WTC11 (cell line): ENCODE measurements around the gene TAF6.

Experiments
- MAX ChIP-seq: sonication (generic); formaldehyde crosslinking; IDR thresholded peaks from 2 replicates; pipeline ENCODE4 v1.8.0; 2022; ENCODE audit warnings: mild to moderate bottlenecking, missing genetic modification reagents
- NR3C1 ChIP-seq: sonication (generic); formaldehyde crosslinking; conservative IDR thresholded peaks from 2 replicates; pipeline ENCODE4 v1.8.1; 2023; ENCODE audit warnings: low read depth, mild to moderate bottlenecking, missing genetic modification reagents
- PREB ChIP-seq: sonication (generic); formaldehyde crosslinking; IDR thresholded peaks from 2 replicates; pipeline ENCODE4 v1.8.1; 2022; ENCODE audit warnings: mild to moderate bottlenecking, missing genetic modification reagents, moderate library complexity, borderline replicate concordance
- RELA ChIP-seq: sonication (generic); formaldehyde crosslinking; IDR thresholded peaks from 2 replicates; pipeline ENCODE4 v1.8.1; 2022; ENCODE audit warnings: missing genetic modification reagents, mild to moderate bottlenecking, borderline replicate concordance
- TEAD4 ChIP-seq: sonication (generic); formaldehyde crosslinking; IDR thresholded peaks from 2 replicates; pipeline ENCODE4 v1.8.0; 2022; ENCODE audit warnings: mild to moderate bottlenecking, missing genetic modification reagents
- USF2 ChIP-seq: sonication (generic); formaldehyde crosslinking; IDR thresholded peaks from 2 replicates; pipeline ENCODE4 v1.8.1; 2023; ENCODE audit warnings: mild to moderate bottlenecking, missing genetic modification reagents, moderate library complexity

- TF ChIP-seq PREB (CRISPR knock-in tag) (no peak), USF2 (CRISPR knock-in tag) (no peak), TEAD4 (CRISPR knock-in tag) (no peak), RELA (CRISPR knock-in tag) (no peak), NR3C1 (CRISPR knock-in tag) (no peak), MAX (CRISPR knock-in tag) (no peak)
Measured at GRCh38 chr7:100107125-100107737, 11.9 kb downstream of the TAF6 start.
